Panc1 (cell line): ENCODE data around the gene CCDC68. TPM values are rescaled to one million over a fixed set of nuclear protein-coding genes. Genes with fewer than 3 reads are reported as not detected.

ENCODE experiments used
- ATAC-seq: fragments of 200-7000 bp; cut with Tn5 transposase; 2 replicates; pipeline ENCODE4 v1.9.1; 2020; ENCODE audit warnings: mild to moderate bottlenecking, moderate library complexity
- BruUV-seq: library from RNA; stranded (reverse); fragments of 400-500 nt; replicated peaks from 2 replicates; lab custom pipeline; 2021; lab: Mats Ljungman, UMichigan
- CTCF ChIA-PET: fragments of 300-600 bp; sonication (Branson Sonifier 250); formaldehyde crosslinking; loops from one replicate; lab custom pipeline; 2022; ENCODE audit warnings: antibody characterized with exemption; lab: Charles Lee
- POLR2A ChIA-PET: fragments of 300-600 bp; sonication (Branson Sonifier 250); formaldehyde crosslinking; loops from one replicate; lab custom pipeline; 2022; ENCODE audit warnings: antibody characterized with exemption; lab: Charles Lee
- DNase-seq: peaks from one replicate; pipeline ENCODE4 v3.0.0-alpha.2; 2010; ENCODE audit warnings: low read depth, low spot score
- H3K27ac ChIP-seq: 2 replicates; pipeline ENCODE4 v1.5.1; 2011; ENCODE audit warnings: mild to moderate bottlenecking, low read length, inconsistent platforms
- H3K27me3 ChIP-seq: fragments of 200-500 bp; sonication (Bioruptor generic); 2 replicates; pipeline ENCODE4 v1.6.0; 2014; ENCODE audit warnings: low read length, inconsistent platforms; ENCODE audit not compliant: control insufficient read depth, insufficient read depth
- H3K36me3 ChIP-seq: fragments of 200-500 bp; sonication (Bioruptor generic); 2 replicates; pipeline ENCODE4 v1.5.1; 2014; ENCODE audit warnings: inconsistent platforms, mild to moderate bottlenecking, low read length, moderate library complexity; ENCODE audit not compliant: control insufficient read depth, insufficient read depth
- H3K4me1 ChIP-seq: 2 replicates; pipeline ENCODE4 v1.5.1; 2011; ENCODE audit warnings: inconsistent platforms, mild to moderate bottlenecking, low read length, moderate library complexity; ENCODE audit not compliant: control insufficient read depth, insufficient read depth
- H3K4me3 ChIP-seq, 2 experiments: 2 replicates each; pipeline ENCODE4 v1.5.1; 2011 to 2012; ENCODE audit warnings: low read depth in 2 of 2, low read length in 2 of 2, mild to moderate bottlenecking in 2 of 2, inconsistent platforms in 1 of 2, moderate library complexity in 1 of 2
- H3K9me3 ChIP-seq: fragments of 200-500 bp; sonication (Bioruptor generic); 2 replicates; pipeline ENCODE4 v1.5.1; 2014; ENCODE audit warnings: low read depth, mild to moderate bottlenecking, inconsistent platforms, low read length, moderate library complexity; ENCODE audit not compliant: control insufficient read depth, insufficient read depth
- POLR2AphosphoS5 ChIP-seq: IDR thresholded peaks from 2 replicates; pipeline ENCODE4 v1.6.1; 2012; ENCODE audit warnings: mild to moderate bottlenecking, low read depth, low read length, moderate library complexity
- SIN3A ChIP-seq: IDR thresholded peaks from 2 replicates; pipeline ENCODE4 v1.6.1; 2012; ENCODE audit warnings: low read depth, mild to moderate bottlenecking, low read length, moderate library complexity, borderline replicate concordance; ENCODE audit not compliant: insufficient read depth
- TCF7L2 ChIP-seq: IDR thresholded peaks from 2 replicates; pipeline ENCODE4 v1.6.1; 2011; ENCODE audit warnings: mild to moderate bottlenecking, low read depth, low read length, inconsistent platforms
- in situ Hi-C: cut with HindIII; loops from 2 replicates; pipeline ENCODE4 v1.10.0; 2016; ENCODE audit warnings: low sequenced_read_pairs, low pct_unique_long_range_greater_than_20kb
- intact Hi-C: fragments of 100-400 bp; cut with micrococcal nuclease; formaldehyde crosslinking; loops from one replicate; pipeline ENCODE4 v1.10.0; 2022; ENCODE audit not compliant: unreplicated experiment
- total RNA-seq: library from RNA; stranded (reverse); gene quantifications from one replicate; pipeline ENCODE4 v1.2.1, GENCODE V29; 2021; ENCODE audit not compliant: unreplicated experiment
- TF ChIP-seq, protein P1 (sequence below), 2 experiments: IDR thresholded peaks; 2 replicates each; pipeline ENCODE4 v1.6.1; 2011 to 2012; ENCODE audit warnings: low read depth in 2 of 2, control low read depth in 1 of 2, low read length in 1 of 2, mild to moderate bottlenecking in 1 of 2, moderate library complexity in 1 of 2; ENCODE audit not compliant: insufficient read depth in 1 of 2
- TF ChIP-seq, protein P2 (sequence below): fragments of 450-650 bp; IDR thresholded peaks from 2 replicates; pipeline ENCODE4 v1.5.1; 2017; ENCODE audit warnings: mild to moderate bottlenecking

Gene CCDC68
- total RNA-seq, 1 experiment from 2014 or later, result 0.41 TPM

DNA sequence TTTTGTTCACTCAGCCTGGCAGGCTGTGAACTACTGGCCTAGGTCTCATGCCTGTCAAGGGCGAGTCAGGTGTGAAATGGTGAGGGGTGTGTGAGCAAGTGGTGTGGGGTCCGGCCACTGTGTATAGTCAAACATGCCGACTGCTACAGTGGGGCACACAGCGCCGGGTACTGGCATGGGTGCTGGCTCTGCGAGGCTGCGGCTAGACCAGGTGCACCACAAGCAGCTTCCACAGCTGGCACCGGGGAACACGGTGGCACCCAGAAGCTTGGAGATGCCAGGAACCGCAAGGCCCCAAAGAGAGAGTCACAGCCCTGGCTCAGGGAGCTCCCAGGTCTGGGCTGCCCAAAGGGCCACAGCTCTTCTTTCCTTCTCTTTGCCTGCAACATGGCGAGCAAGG, 49.7 kb downstream of the CCDC68 start:
- Histone ChIP-seq H3K27me3 (no peaks in the 10 kb centered on the region), H3K4me1 (no peaks in the 10 kb centered on the region), H3K9me3 (no peaks in the 10 kb centered on the region), H3K4me3 (no peak overlapping the region), H3K27ac (no peak overlapping the region), H3K36me3 (no peaks in the 10 kb centered on the region)
- in situ Hi-C loops, result no loop called here
- ATAC-seq (no peak), DNase-seq (no peak)
- CTCF ChIA-PET, result no interaction called here
- no peak for TF ChIP-seq SIN3A
- no peak for TF ChIP-seq POLR2AphosphoS5
- TF ChIP-seq, protein P1, sequence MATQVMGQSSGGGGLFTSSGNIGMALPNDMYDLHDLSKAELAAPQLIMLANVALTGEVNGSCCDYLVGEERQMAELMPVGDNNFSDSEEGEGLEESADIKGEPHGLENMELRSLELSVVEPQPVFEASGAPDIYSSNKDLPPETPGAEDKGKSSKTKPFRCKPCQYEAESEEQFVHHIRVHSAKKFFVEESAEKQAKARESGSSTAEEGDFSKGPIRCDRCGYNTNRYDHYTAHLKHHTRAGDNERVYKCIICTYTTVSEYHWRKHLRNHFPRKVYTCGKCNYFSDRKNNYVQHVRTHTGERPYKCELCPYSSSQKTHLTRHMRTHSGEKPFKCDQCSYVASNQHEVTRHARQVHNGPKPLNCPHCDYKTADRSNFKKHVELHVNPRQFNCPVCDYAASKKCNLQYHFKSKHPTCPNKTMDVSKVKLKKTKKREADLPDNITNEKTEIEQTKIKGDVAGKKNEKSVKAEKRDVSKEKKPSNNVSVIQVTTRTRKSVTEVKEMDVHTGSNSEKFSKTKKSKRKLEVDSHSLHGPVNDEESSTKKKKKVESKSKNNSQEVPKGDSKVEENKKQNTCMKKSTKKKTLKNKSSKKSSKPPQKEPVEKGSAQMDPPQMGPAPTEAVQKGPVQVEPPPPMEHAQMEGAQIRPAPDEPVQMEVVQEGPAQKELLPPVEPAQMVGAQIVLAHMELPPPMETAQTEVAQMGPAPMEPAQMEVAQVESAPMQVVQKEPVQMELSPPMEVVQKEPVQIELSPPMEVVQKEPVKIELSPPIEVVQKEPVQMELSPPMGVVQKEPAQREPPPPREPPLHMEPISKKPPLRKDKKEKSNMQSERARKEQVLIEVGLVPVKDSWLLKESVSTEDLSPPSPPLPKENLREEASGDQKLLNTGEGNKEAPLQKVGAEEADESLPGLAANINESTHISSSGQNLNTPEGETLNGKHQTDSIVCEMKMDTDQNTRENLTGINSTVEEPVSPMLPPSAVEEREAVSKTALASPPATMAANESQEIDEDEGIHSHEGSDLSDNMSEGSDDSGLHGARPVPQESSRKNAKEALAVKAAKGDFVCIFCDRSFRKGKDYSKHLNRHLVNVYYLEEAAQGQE (IDR thresholded peaks at IDR 0.05; ENCODE audit: insufficient read depth in 1 of 2, low read depth in 2 of 2, low read length in 1 of 2), result no peak
- TF ChIP-seq, protein P2, sequence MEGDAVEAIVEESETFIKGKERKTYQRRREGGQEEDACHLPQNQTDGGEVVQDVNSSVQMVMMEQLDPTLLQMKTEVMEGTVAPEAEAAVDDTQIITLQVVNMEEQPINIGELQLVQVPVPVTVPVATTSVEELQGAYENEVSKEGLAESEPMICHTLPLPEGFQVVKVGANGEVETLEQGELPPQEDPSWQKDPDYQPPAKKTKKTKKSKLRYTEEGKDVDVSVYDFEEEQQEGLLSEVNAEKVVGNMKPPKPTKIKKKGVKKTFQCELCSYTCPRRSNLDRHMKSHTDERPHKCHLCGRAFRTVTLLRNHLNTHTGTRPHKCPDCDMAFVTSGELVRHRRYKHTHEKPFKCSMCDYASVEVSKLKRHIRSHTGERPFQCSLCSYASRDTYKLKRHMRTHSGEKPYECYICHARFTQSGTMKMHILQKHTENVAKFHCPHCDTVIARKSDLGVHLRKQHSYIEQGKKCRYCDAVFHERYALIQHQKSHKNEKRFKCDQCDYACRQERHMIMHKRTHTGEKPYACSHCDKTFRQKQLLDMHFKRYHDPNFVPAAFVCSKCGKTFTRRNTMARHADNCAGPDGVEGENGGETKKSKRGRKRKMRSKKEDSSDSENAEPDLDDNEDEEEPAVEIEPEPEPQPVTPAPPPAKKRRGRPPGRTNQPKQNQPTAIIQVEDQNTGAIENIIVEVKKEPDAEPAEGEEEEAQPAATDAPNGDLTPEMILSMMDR, result no peak
- TF ChIP-seq TCF7L2, result no peak
- intact Hi-C loops, result no loop called here
- POLR2A ChIA-PET, result no interaction called here
- BruUV-seq, result no TSS peak

DNA sequence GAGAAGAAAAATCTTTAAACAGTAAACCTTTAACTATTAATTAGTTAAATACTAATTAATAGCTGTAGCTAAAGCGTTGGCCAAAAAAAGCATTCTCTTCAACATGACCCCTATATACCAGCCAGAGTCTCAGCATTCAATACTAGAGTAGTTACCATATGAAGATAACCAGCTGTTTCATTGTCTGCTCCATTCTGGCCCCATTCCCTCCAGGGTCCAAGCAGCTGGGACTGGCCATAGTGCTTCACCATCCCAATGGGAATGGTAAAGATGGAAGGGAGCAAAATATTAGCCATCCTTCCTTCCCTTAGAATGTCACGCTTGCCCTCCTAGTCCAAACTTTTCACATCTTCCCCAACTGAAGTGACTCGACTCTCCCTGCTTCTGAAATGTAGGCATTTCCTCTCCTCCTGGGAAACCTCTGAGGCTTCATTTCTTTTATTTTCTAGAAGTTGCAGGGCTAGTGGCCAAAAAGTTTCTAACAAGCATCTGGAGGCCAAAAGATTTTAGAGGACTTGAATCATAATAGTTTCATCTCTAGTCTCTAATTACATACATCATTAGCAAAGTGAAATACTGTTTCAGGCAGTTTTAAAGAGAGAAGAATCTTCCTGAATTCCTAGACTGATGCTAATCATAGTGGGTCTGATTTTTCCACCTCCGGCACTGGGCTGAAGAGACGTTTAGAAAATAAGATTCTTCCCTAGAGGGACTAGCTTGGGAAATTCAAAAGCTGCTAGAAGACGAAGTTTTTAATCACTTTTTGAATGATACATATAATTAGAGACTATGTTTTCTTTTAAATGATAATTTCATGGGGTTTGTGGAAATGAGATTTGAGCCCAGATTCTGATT, 52.7 kb downstream of the CCDC68 start:
- no peak overlapping the region for H3K27ac ChIP-seq
- intact Hi-C loops, result no loop called here
- ChIA-PET CTCF (no interaction called here), POLR2A (interaction anchor here (0.6 kb wide), 1 partner anchor 234 kb away, joined by 6 read pairs; no protein-coding TSS in a partner anchor)
- no peak for DNase-seq
- H3K4me3 ChIP-seq, result no peak overlapping the region
- no TSS peak for BruUV-seq
- no peaks in the 10 kb centered on the region for H3K9me3 ChIP-seq
- no peak for ATAC-seq
- no peaks in the 10 kb centered on the region for H3K4me1 ChIP-seq
- H3K27me3 ChIP-seq, result no peaks in the 10 kb centered on the region
- in situ Hi-C loops, result no loop called here
- H3K36me3 ChIP-seq, result no peaks in the 10 kb centered on the region
- TF ChIP-seq POLR2AphosphoS5, result no peak
- no peak for TF ChIP-seq SIN3A
- TF ChIP-seq, protein P2, result no peak
- TF ChIP-seq, protein P1 (IDR thresholded peaks at IDR 0.05; ENCODE audit: insufficient read depth in 1 of 2, low read depth in 2 of 2, low read length in 1 of 2), result no peak
- no peak for TF ChIP-seq TCF7L2
